ENCODE results near the gene CCT6B.
"Not testable (repeated sequence)": the region's sequence is repeated elsewhere in the genome, so short reads cannot be mapped to it uniquely, and the experiment has no call there.

CCT6B gene

GRCh38 chr17:34980681-34981537 is 19.6 kb upstream of the CCT6B start:
- peak; percentile 84 for DNase-seq (ENCODE audit: low spot score)

GRCh38 chr17:34980353-34980680 is 19.1 kb upstream of the CCT6B start, which contains the start of gene LIG3:
Gene LIG3 (plus strand): TSS chr17:34980512. CDS start chr17:34983006, 2,494 bp downstream.
- peak; percentile 97 for DNase-seq (ENCODE audit: low spot score)

GRCh38 chr17:34979650-34980352 is 18.5 kb upstream of the CCT6B start:
- no peak for DNase-seq (ENCODE audit: low spot score)

- no peak for DNase-seq (ENCODE audit: low spot score)
These were observed 17.9 kb upstream of the CCT6B start for GRCh38 chr17:34979153-34979552.

GRCh38 chr17:34974794-34975785 is 13.8 kb upstream of the CCT6B start:
- DNase-seq (ENCODE audit: low spot score): no peak

GRCh38 chr17:34974179-34974578 is 12.9 kb upstream of the CCT6B start:
- DNase-seq (ENCODE audit: low spot score): no peak

- DNase-seq (ENCODE audit: low spot score): no peak
These were observed 2.8 kb downstream of the CCT6B start for GRCh38 chr17:34958438-34958837.

- DNase-seq (ENCODE audit: low spot score): not testable (repeated sequence)
These were observed 10.5 kb downstream of the CCT6B start for GRCh38 chr17:34950780-34951179.

GRCh38 chr17:34930283-34930682 is 31.0 kb downstream of the CCT6B start:
- DNase-seq (ENCODE audit: low spot score): no peak

GRCh38 chr17:34926661-34927060 is 34.6 kb downstream of the CCT6B start:
- DNase-seq (ENCODE audit: low spot score): no peak

- no peak for DNase-seq (ENCODE audit: low spot score)
These were observed 40.6 kb downstream of the CCT6B start for GRCh38 chr17:34920676-34921075.

GRCh38 chr17:34917381-34917780 is 43.9 kb downstream of the CCT6B start:
- DNase-seq (ENCODE audit: low spot score): no peak

- DNase-seq (ENCODE audit: low spot score): no peak
These were observed 45.1 kb downstream of the CCT6B start for GRCh38 chr17:34916120-34916519.

GRCh38 chr17:34913001-34913400 is 48.3 kb downstream of the CCT6B start:
- no peak for DNase-seq (ENCODE audit: low spot score)

GRCh38 chr17:34909040-34909439 is 52.2 kb downstream of the CCT6B start:
- DNase-seq (ENCODE audit: low spot score): no peak

- DNase-seq (ENCODE audit: low spot score): no peak
These were observed 58.3 kb downstream of the CCT6B start for GRCh38 chr17:34902831-34903547.

GRCh38 chr17:34899643-34900291 is 61.5 kb downstream of the CCT6B start:
- no peak for DNase-seq (ENCODE audit: low spot score)

- no peak for DNase-seq (ENCODE audit: low spot score)
These were observed 65.9 kb downstream of the CCT6B start for GRCh38 chr17:34895383-34895782.

GRCh38 chr17:34894964-34895363 is 66.3 kb downstream of the CCT6B start:
- no peak for DNase-seq (ENCODE audit: low spot score)

GRCh38 chr17:34892461-34893249 is 68.6 kb downstream of the CCT6B start:
- DNase-seq (ENCODE audit: low spot score): peak; percentile 58
